OCI-LY3 (cell line): Measurements from ENCODE around the gene PDE10A.

Experiments
- H2AFZ ChIP-seq: fragments of 200-600, 300-600 bp; shearing (Covaris generic); 2 replicates; pipeline ENCODE4 v1.6.0; 2014; ENCODE audit warnings: antibody characterized with exemption, low read depth, low read length
- H3K27ac ChIP-seq: fragments of 200-600, 300-600 bp; sonication (generic); 2 replicates; pipeline ENCODE4 v1.5.1; 2014; ENCODE audit warnings: mild to moderate bottlenecking, low read length, moderate library complexity, mixed read lengths
- H3K27me3 ChIP-seq: fragments of 200-600, 300-600 bp; sonication (generic); 2 replicates; pipeline ENCODE4 v1.6.1; 2014; ENCODE audit warnings: low read depth, low read length, mixed read lengths
- H3K36me3 ChIP-seq: fragments of 200-600, 300-600 bp; sonication (generic); replicated peaks from 2 replicates; pipeline ENCODE3; 2014; ENCODE audit warnings: low read depth, low read length, mixed read lengths
- H3K4me1 ChIP-seq: fragments of 300-600, 200-600 bp; sonication (generic); 2 replicates; pipeline ENCODE4 v1.6.1; 2014; ENCODE audit warnings: low read length, mixed read lengths
- H3K4me2 ChIP-seq: fragments of 200-600, 300-600 bp; sonication (generic); 2 replicates; pipeline ENCODE4 v1.6.1; 2014; ENCODE audit warnings: low read length, mixed read lengths
- H3K4me3 ChIP-seq: fragments of 300-600, 200-600 bp; sonication (generic); 2 replicates; pipeline ENCODE4 v1.5.1; 2014; ENCODE audit warnings: antibody characterized with exemption, mild to moderate bottlenecking, low read length, moderate library complexity
- H3K79me2 ChIP-seq: fragments of 300-600, 200-600 bp; shearing (Covaris generic); 2 replicates; pipeline ENCODE4 v1.6.1; 2014; ENCODE audit warnings: mild to moderate bottlenecking, low read length, mixed read lengths
- H3K9ac ChIP-seq: fragments of 300-600, 200-600 bp; shearing (Covaris generic); 2 replicates; pipeline ENCODE4 v1.6.0; 2014; ENCODE audit warnings: mild to moderate bottlenecking, low read length, moderate library complexity
- H3K9me3 ChIP-seq: fragments of 200-600, 300-600 bp; shearing (Covaris generic); 2 replicates; pipeline ENCODE4 v1.6.1; 2014; ENCODE audit warnings: low read length, mixed read lengths; ENCODE audit not compliant: insufficient read depth
- H4K20me1 ChIP-seq: fragments of 200-600, 300-600 bp; sonication (generic); 2 replicates; pipeline ENCODE4 v1.6.1; 2016; ENCODE audit warnings: low read length, mixed read lengths; ENCODE audit not compliant: insufficient read depth
- EZH2phosphoT487 ChIP-seq: fragments of 200-600 bp; shearing (Covaris generic); IDR thresholded peaks from 2 replicates; pipeline ENCODE4 v1.6.1; 2018; ENCODE audit warnings: antibody characterized with exemption, mixed run types, low read depth
- TF ChIP-seq, protein P1 (sequence below): fragments of 200-600, 300-600 bp; sonication (generic); IDR thresholded peaks from 2 replicates; pipeline ENCODE4 v1.5.1; 2014; ENCODE audit warnings: antibody characterized with exemption, low read length, low read depth

Gene PDE10A

DNA sequence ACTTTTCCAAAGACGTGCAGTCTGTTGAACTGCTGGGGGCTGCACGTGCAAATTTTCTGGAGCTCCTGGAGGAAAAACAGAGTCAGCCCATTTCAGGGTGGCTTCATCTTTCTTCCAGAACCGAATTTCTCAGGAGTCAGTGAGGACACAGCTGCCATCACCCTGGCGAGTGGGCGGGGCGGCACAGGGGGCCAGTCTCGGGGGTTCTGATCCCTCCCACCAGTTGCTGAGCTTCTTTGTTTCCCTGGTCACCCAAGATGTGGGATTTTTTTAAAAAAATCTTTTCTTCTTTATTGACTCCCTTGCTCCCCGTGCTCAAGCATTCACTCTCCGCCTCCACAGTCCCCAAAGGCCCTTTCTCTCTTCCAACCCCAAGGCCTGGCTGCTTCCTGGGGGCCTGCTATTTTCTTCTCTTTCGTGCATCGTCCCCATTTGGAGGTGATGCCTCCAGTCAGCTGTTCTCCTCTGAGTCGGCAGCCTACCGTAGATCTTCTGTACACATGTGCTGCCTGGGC lies 362.6 kb downstream of the PDE10A start:
- no peaks in the 10 kb centered on the region for H3K27me3 ChIP-seq
- no peaks in the 10 kb centered on the region for H3K36me3 ChIP-seq
- no peak overlapping the region for H3K27ac ChIP-seq
- TF ChIP-seq EZH2phosphoT487 = no peak
- TF ChIP-seq, protein P1, sequence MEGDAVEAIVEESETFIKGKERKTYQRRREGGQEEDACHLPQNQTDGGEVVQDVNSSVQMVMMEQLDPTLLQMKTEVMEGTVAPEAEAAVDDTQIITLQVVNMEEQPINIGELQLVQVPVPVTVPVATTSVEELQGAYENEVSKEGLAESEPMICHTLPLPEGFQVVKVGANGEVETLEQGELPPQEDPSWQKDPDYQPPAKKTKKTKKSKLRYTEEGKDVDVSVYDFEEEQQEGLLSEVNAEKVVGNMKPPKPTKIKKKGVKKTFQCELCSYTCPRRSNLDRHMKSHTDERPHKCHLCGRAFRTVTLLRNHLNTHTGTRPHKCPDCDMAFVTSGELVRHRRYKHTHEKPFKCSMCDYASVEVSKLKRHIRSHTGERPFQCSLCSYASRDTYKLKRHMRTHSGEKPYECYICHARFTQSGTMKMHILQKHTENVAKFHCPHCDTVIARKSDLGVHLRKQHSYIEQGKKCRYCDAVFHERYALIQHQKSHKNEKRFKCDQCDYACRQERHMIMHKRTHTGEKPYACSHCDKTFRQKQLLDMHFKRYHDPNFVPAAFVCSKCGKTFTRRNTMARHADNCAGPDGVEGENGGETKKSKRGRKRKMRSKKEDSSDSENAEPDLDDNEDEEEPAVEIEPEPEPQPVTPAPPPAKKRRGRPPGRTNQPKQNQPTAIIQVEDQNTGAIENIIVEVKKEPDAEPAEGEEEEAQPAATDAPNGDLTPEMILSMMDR = no peak
- no peak overlapping the region for H3K4me3 ChIP-seq
- no peaks in the 10 kb centered on the region for H3K79me2 ChIP-seq
- no peaks in the 10 kb centered on the region for H3K4me1 ChIP-seq
- H2AFZ ChIP-seq = no peak overlapping the region
- H3K9me3 ChIP-seq = no peaks in the 10 kb centered on the region
- H3K4me2 ChIP-seq = no peak overlapping the region
- H3K9ac ChIP-seq = no peak overlapping the region
- no peaks in the 10 kb centered on the region for H4K20me1 ChIP-seq

DNA sequence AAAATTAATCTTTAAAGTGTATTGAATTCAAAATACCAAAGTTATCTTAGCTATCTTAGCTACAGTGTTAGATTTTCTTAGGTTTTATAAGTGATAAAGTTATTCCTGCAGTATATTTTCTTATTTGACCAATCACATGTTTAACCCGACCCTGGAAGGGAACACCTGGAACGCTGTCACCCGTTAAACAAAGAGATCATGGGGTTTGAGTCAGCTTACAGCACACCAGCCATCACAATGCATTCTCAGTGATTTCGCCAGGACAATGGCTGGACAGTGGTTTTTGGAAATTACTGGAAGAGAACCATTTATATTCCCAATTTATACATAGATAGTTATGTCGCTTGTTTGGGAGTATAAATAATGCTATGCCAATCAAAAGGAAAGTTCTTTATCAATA lies 364.2 kb downstream of the PDE10A start:
- Histone ChIP-seq H3K4me2 (no peak overlapping the region), H3K9ac (no peak overlapping the region), H3K4me3 (no peak overlapping the region), H3K9me3 (no peaks in the 10 kb centered on the region), H4K20me1 (no peaks in the 10 kb centered on the region), H2AFZ (no peak overlapping the region), H3K36me3 (no peaks in the 10 kb centered on the region), H3K27me3 (no peaks in the 10 kb centered on the region), H3K4me1 (no peaks in the 10 kb centered on the region), H3K27ac (no peak overlapping the region), H3K79me2 (no peaks in the 10 kb centered on the region)
- no peak for TF ChIP-seq EZH2phosphoT487
- TF ChIP-seq, protein P1 = no peak

- Histone ChIP-seq H3K79me2 (no peaks in the 10 kb centered on the region), H3K36me3 (no peaks in the 10 kb centered on the region), H3K4me2 (no peak overlapping the region), H3K9me3 (no peaks in the 10 kb centered on the region), H3K9ac (no peak overlapping the region), H3K4me1 (no peaks in the 10 kb centered on the region), H3K27me3 (no peaks in the 10 kb centered on the region), H2AFZ (no peak overlapping the region), H3K4me3 (no peak overlapping the region), H4K20me1 (no peaks in the 10 kb centered on the region), H3K27ac (no peak overlapping the region)
- TF ChIP-seq EZH2phosphoT487 = no peak
- TF ChIP-seq, protein P1 = no peak
Measured at GRCh38 chr6:165298402-165298801, 364.6 kb downstream of the PDE10A start.

DNA sequence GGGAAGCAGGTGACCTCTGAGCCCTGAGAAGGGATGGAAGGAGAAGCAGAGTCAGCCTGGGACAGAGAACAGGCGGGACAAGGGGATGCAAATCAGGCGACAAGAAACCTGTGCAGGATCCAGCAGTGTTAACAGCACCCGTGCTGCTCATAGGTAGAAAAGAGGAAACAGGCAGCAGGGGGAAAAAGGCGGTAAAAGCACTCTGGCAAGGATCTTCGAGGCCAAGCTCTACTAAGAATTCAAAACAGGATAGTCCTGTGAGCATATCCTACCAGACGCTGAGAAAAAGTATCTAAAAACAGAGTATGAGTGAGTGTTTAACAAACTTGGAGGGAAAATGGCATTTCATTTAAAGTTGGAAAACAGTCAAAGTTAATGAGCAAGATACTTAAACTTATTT lies 370.4 kb downstream of the PDE10A start:
- H2AFZ ChIP-seq = no peak overlapping the region
- TF ChIP-seq, protein P1 = no peak
- no peak for TF ChIP-seq EZH2phosphoT487
- H3K27me3 ChIP-seq = no peaks in the 10 kb centered on the region
- no peaks in the 10 kb centered on the region for H3K79me2 ChIP-seq
- H3K4me2 ChIP-seq = no peak overlapping the region
- no peaks in the 10 kb centered on the region for H3K9me3 ChIP-seq
- H3K9ac ChIP-seq = no peak overlapping the region
- H3K27ac ChIP-seq = no peak overlapping the region
- H3K4me3 ChIP-seq = no peak overlapping the region
- no peaks in the 10 kb centered on the region for H3K4me1 ChIP-seq
- H3K36me3 ChIP-seq = no peaks in the 10 kb centered on the region
- no peaks in the 10 kb centered on the region for H4K20me1 ChIP-seq
